Left ventricle myocardium inferior (tissue), 1 donor: Measurements from ENCODE around the gene PDCD1LG2. TPM values are rescaled to one million over a fixed set of nuclear protein-coding genes. Genes with fewer than 3 reads are reported as not detected.

Experiments used
- DNase-seq: peaks from one replicate; pipeline ENCODE4 v3.0.0-alpha.2; 2020
- H3K27ac ChIP-seq: fragments of 200-600 bp; replicated peaks from 2 replicates; pipeline ENCODE4 v1.8.0; 2021
- H3K27me3 ChIP-seq: fragments of 200-600 bp; 2 replicates; pipeline ENCODE4 v1.8.0; 2021; ENCODE audit warnings: low read depth
- H3K36me3 ChIP-seq: fragments of 200-600 bp; 2 replicates; pipeline ENCODE4 v1.8.0; 2021
- H3K4me1 ChIP-seq: fragments of 200-600 bp; 2 replicates; pipeline ENCODE4 v1.8.0; 2021
- H3K4me3 ChIP-seq: fragments of 200-600 bp; 2 replicates; pipeline ENCODE4 v1.8.0; 2021; ENCODE audit warnings: mild to moderate bottlenecking, moderate library complexity
- H3K9me3 ChIP-seq: fragments of 200-600 bp; replicated peaks from 2 replicates; pipeline ENCODE4 v1.8.0; 2021
- intact Hi-C: fragments of 100-400 bp; cut with micrococcal nuclease; formaldehyde crosslinking; loops from one replicate; pipeline ENCODE4 v1.11.0; 2022
- total RNA-seq: library from RNA; stranded (reverse); fragmentation: NEBNext Ultra II Directional; extraction: Animal tissue kit (Norgen Biotek cat#: 25700); gene quantifications from one replicate; pipeline ENCODE4 v1.2.1, GENCODE V29; 2021
- TF ChIP-seq, protein P1 (sequence below): fragments of 200-600 bp; IDR thresholded peaks from 2 replicates; pipeline ENCODE4 v1.8.0; 2021; ENCODE audit warnings: antibody characterized with exemption, mild to moderate bottlenecking, borderline replicate concordance
- donor health status: DM: no; HTN: yes; CAD: no; lungs with severe emphysema.

Gene PDCD1LG2
- total RNA-seq, 1 donor from 2014 or later = 2.0 TPM

DNA sequence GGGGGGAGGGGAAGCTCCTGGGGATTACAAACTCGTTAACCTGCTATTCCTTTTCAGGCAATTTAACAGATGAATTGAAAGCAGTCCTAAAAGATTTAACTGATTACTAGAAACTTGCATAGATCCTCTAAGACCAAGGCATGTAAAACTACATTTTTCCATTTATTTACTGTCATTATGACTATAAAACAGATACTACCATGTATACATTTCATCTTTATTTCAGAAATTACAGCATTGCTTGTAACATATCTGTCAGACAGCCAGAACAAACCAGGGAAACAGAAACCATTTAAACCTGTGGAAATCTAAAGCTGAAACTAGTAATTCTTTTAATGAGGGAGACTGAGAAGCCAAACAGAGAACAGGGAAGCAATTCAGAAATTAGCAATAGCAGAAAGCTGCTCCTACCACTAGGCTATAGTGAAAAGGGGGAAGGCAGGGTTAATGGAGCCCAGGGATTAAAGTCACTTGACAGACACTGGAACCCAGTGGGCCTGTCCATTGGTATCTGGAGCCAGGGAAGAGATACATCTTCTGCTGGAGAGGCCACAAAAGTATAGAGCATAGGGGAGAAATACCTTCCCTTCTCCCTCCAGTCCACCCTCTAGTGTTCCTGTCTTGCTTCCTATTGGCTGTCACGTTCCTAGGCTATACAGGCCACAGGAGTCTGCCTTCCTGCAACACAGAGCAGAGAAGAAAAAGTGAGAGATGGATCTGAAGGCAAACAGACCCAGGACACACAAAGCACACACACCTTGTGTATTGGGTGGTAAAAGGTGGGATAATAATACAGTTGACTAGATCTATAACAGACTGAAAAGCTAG lies 33.8 kb downstream of the PDCD1LG2 start:
- Histone ChIP-seq H3K9me3 (peaks cover 13% of the 10 kb centered on the region), H3K4me3 (no peak overlapping the region), H3K27me3 (no peaks in the 10 kb centered on the region), H3K27ac (no peak overlapping the region), H3K4me1 (no peaks in the 10 kb centered on the region), H3K36me3 (no peaks in the 10 kb centered on the region)
- intact Hi-C loops = no loop called here
- DNase-seq = no peak
- TF ChIP-seq, protein P1, sequence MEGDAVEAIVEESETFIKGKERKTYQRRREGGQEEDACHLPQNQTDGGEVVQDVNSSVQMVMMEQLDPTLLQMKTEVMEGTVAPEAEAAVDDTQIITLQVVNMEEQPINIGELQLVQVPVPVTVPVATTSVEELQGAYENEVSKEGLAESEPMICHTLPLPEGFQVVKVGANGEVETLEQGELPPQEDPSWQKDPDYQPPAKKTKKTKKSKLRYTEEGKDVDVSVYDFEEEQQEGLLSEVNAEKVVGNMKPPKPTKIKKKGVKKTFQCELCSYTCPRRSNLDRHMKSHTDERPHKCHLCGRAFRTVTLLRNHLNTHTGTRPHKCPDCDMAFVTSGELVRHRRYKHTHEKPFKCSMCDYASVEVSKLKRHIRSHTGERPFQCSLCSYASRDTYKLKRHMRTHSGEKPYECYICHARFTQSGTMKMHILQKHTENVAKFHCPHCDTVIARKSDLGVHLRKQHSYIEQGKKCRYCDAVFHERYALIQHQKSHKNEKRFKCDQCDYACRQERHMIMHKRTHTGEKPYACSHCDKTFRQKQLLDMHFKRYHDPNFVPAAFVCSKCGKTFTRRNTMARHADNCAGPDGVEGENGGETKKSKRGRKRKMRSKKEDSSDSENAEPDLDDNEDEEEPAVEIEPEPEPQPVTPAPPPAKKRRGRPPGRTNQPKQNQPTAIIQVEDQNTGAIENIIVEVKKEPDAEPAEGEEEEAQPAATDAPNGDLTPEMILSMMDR = no peak

DNA sequence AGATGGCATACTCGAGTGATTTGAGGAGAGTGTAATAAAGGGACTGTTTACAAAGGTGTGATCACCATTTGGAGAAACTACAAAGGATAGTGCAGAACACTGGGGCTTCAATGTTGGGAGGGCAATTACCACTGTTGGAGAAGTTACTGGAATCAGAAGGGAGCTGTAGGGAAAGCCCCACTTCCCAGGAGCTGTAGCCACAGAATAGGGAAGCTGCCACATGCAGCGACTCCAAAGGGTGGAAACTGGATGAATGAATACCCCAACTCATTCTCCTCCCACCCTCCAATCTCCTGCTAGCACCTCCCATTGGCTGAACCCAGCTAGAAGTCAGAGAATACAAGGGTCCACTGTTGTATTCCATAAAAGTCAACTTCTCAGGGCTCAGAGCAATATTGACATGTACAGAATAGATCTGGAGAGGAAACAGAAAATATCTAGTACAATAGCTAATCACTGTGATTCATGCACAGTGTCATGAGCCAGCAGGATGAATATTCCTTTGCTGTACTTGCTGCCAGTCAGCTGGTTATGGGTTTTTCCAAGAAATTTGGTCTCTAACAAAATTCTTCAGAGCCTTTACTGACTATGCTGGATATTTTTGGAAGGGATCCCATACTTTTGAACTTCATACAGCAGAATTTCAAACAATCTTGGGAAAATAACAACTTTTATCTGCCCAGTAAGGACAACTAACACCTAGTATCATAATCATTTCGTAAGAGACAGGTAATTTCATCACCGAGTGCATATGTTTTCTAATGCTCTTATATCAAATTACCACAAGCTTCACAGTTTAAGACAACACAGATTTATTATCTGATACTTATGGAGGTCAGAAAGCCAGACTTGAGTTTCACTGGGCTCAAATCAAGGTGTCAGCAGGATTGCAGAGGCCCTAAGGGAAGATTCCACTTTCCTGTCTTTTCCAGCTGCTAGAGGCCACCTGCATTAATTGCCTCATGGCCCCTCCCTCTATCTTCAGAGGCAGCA lies 39.6 kb downstream of the PDCD1LG2 start:
- intact Hi-C loops = no loop called here
- Histone ChIP-seq H3K27ac (no peak overlapping the region), H3K27me3 (no peaks in the 10 kb centered on the region), H3K4me1 (peaks cover 8% of the 10 kb centered on the region), H3K4me3 (no peak overlapping the region), H3K36me3 (no peaks in the 10 kb centered on the region), H3K9me3 (no peaks in the 10 kb centered on the region)
- TF ChIP-seq, protein P1 = no peak
- DNase-seq = no peak

DNA sequence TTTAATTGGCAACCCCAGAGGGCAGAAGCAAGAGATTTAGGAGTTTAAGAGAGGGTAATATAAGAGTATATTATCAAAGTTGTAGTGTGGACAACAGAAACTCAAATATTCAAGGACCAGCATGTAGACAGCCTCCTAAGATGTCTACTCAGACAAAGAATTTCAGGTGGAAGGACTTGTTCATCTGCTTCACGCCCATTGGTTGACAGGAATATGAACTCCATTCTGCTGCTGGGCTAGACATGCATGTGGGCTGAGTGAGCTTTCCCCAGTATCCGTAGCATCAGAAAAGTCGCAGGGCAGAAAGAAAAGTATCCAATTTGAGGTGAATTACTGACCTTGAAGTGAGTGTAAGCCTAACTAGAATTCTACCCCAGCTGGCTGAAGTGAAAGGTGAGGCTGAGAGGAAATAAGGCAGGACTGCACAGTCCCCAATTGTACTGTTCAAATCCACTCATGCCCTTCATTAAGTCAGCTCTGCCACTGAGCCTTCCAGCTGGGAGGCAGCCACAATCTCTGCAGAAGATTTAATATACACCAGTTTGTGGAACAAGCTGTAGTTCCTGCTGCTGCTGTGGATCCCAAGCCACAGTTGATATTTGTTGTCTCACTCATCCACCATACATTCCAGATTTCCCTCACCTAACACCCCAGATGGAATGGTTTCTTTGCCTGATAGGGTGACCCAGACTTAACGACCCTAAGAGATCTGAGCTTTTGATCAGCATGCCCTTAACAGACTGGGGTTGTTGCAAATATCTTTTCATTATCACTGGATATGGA lies 41.2 kb downstream of the PDCD1LG2 start:
- intact Hi-C loops = no loop called here
- H3K36me3 ChIP-seq = no peaks in the 10 kb centered on the region
- H3K4me3 ChIP-seq = no peak overlapping the region
- H3K27ac ChIP-seq = no peak overlapping the region
- H3K9me3 ChIP-seq = no peaks in the 10 kb centered on the region
- peaks cover 10% of the 10 kb centered on the region for H3K4me1 ChIP-seq
- DNase-seq = no peak
- TF ChIP-seq, protein P1 = no peak
- no peaks in the 10 kb centered on the region for H3K27me3 ChIP-seq

DNA sequence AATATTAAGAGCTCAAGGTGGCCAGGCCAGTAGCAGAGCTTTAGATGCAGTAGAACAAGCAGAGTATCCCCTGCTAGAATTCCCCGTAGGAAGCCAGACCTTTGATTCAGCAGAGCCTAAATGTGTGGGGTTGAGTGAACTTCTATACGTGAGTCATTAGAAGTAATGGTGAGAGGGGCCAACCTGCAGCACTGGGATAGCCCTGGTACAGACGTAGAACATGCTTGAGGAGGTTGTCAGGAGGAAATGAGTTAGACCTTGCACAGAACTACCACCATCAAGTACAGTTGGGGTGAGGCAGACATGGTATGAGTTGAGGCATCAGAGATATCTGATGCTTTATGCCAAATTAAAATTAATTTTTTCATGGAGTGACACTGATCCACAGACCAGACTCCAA lies 42.0 kb downstream of the PDCD1LG2 start:
- intact Hi-C loops = no loop called here

More for the DNA sequence above, 42.0 kb downstream of the PDCD1LG2 start:
- Histone ChIP-seq H3K4me1 (peaks cover 18% of the 10 kb centered on the region), H3K27ac (no peak overlapping the region), H3K27me3 (no peaks in the 10 kb centered on the region), H3K36me3 (no peaks in the 10 kb centered on the region), H3K9me3 (no peaks in the 10 kb centered on the region), H3K4me3 (no peak overlapping the region)
- TF ChIP-seq, protein P1 = no peak
- DNase-seq = no peak
